ACC112 (cell line): ENCODE data around the gene CCL19.
A peak's percentile ranks its signal among the peaks of the same experiment; 100 is the strongest.

Source experiments
- H2AFZ ChIP-seq: fragments of 200-600 bp; sonication (generic); one replicate; pipeline ENCODE4 v1.6.0; 2017; ENCODE audit warnings: antibody characterized with exemption, low read length; ENCODE audit not compliant: unreplicated experiment
- H3K27ac ChIP-seq: fragments of 200-600 bp; sonication (generic); 2 replicates; pipeline ENCODE4 v1.5.1; 2014; ENCODE audit warnings: low read depth, mild to moderate bottlenecking, antibody characterized with exemption, low read length, moderate library complexity
- H3K27me3 ChIP-seq: fragments of 200-600 bp; sonication (generic); 2 replicates; pipeline ENCODE4 v1.6.1; 2014; ENCODE audit warnings: mild to moderate bottlenecking, antibody characterized with exemption, low read length, moderate library complexity, mixed read lengths; ENCODE audit not compliant: insufficient read depth
- H3K36me3 ChIP-seq: fragments of 200-600 bp; sonication (generic); 2 replicates; pipeline ENCODE4 v1.6.1; 2016; ENCODE audit warnings: mild to moderate bottlenecking, antibody characterized with exemption, low read length, moderate library complexity, mixed read lengths; ENCODE audit not compliant: insufficient read depth
- H3K4me1 ChIP-seq: fragments of 200-600 bp; sonication (generic); one replicate; pipeline ENCODE4 v1.6.1; 2016; ENCODE audit warnings: low read length, mixed read lengths; ENCODE audit not compliant: insufficient read depth, unreplicated experiment, control insufficient read depth
- H3K4me3 ChIP-seq: fragments of 200-600 bp; sonication (generic); 2 replicates; pipeline ENCODE4 v1.5.1; 2014; ENCODE audit warnings: mild to moderate bottlenecking, low read depth, low read length
- H3K79me2 ChIP-seq: fragments of 200-600 bp; sonication (generic); one replicate; pipeline ENCODE4 v1.6.0; 2016; ENCODE audit warnings: low read length; ENCODE audit not compliant: control insufficient read depth, unreplicated experiment, insufficient read depth

Gene CCL19

GRCh38 chr9:34716711-34717110 is 25.6 kb upstream of the CCL19 start:
- Histone ChIP-seq H3K4me1 (peaks cover 5% of the 10 kb centered on the region), H3K27ac (no peak overlapping the region), H3K79me2 (no peaks in the 10 kb centered on the region), H3K4me3 (no peak overlapping the region), H2AFZ (no peak overlapping the region), H3K27me3 (peaks cover 41% of the 10 kb centered on the region), H3K36me3 (no peaks in the 10 kb centered on the region)

GRCh38 chr9:34715639-34716215 is 24.7 kb upstream of the CCL19 start:
- no peaks in the 10 kb centered on the region for H3K36me3 ChIP-seq
- H3K4me1 ChIP-seq = peaks cover 5% of the 10 kb centered on the region
- no peaks in the 10 kb centered on the region for H3K79me2 ChIP-seq
- no peak overlapping the region for H3K27ac ChIP-seq
- no peak overlapping the region for H3K4me3 ChIP-seq
- H3K27me3 ChIP-seq = peaks cover 41% of the 10 kb centered on the region
- no peak overlapping the region for H2AFZ ChIP-seq

GRCh38 chr9:34714007-34714406 is 22.9 kb upstream of the CCL19 start:
- Histone ChIP-seq H2AFZ (no peak overlapping the region), H3K27ac (no peak overlapping the region), H3K4me3 (no peak overlapping the region), H3K4me1 (peaks cover 5% of the 10 kb centered on the region), H3K36me3 (no peaks in the 10 kb centered on the region), H3K79me2 (no peaks in the 10 kb centered on the region), H3K27me3 (peaks cover 41% of the 10 kb centered on the region)

GRCh38 chr9:34712140-34712539 is 21.1 kb upstream of the CCL19 start:
- Histone ChIP-seq H3K27ac (no peak overlapping the region), H3K36me3 (no peaks in the 10 kb centered on the region), H2AFZ (no peak overlapping the region), H3K4me3 (no peak overlapping the region), H3K27me3 (peaks cover 41% of the 10 kb centered on the region), H3K79me2 (no peaks in the 10 kb centered on the region), H3K4me1 (no peaks in the 10 kb centered on the region)

GRCh38 chr9:34710023-34710422 is 18.9 kb upstream of the CCL19 start, which contains the start of gene CCL21:
Gene CCL21, minus strand, starts transcription at chr9:34710136. Its CDS starts 70 bp downstream, at chr9:34710066.
- no peak within 1 kb of the TSS for H2AFZ ChIP-seq
- no peaks in the 10 kb centered on the region for H3K79me2 ChIP-seq
- no peak within 1 kb of the TSS for H3K4me3 ChIP-seq
- no peak within 1 kb of the TSS for H3K27ac ChIP-seq
- H3K4me1 ChIP-seq = no peaks in the 10 kb centered on the region
- peaks cover 31% of the 10 kb centered on the region for H3K27me3 ChIP-seq
- H3K36me3 ChIP-seq = no peaks in the 10 kb centered on the region

- H3K27ac ChIP-seq = no peak overlapping the region
- H2AFZ ChIP-seq = no peak overlapping the region
Observed at GRCh38 chr9:34709196-34709978, 18.3 kb upstream of the CCL19 start.

GRCh38 chr9:34707130-34707529 is 16.1 kb upstream of the CCL19 start:
- no peaks in the 10 kb centered on the region for H3K4me1 ChIP-seq
- no peaks in the 10 kb centered on the region for H3K79me2 ChIP-seq
- no peak overlapping the region for H2AFZ ChIP-seq
- H3K27me3 ChIP-seq = peaks cover 2% of the 10 kb centered on the region; the same call in 1 of the 2 replicates
- no peaks in the 10 kb centered on the region for H3K36me3 ChIP-seq
- no peak overlapping the region for H3K27ac ChIP-seq
- H3K4me3 ChIP-seq = no peak overlapping the region

More at GRCh38 chr9:34709196-34709978, 18.3 kb upstream of the CCL19 start:
- Histone ChIP-seq H3K4me1 (no peaks in the 10 kb centered on the region), H3K27me3 (peaks cover 25% of the 10 kb centered on the region), H3K79me2 (no peaks in the 10 kb centered on the region), H3K36me3 (no peaks in the 10 kb centered on the region), H3K4me3 (no peak overlapping the region)

- H3K27me3 ChIP-seq = peaks cover 11% of the 10 kb centered on the region; the same call in 1 of the 2 replicates
- no peak overlapping the region for H3K27ac ChIP-seq
- H3K36me3 ChIP-seq = no peaks in the 10 kb centered on the region
- H3K79me2 ChIP-seq = no peaks in the 10 kb centered on the region
- H3K4me3 ChIP-seq = peak overlapping the region; percentile 70
- no peaks in the 10 kb centered on the region for H3K4me1 ChIP-seq
- peak overlapping the region; percentile 54 for H2AFZ ChIP-seq
Observed at GRCh38 chr9:34701769-34702736, 11.0 kb upstream of the CCL19 start.

- H2AFZ ChIP-seq = peak overlapping the region; percentile 54
- peaks cover 11% of the 10 kb centered on the region; the same call in 1 of the 2 replicates for H3K27me3 ChIP-seq
- H3K27ac ChIP-seq = no peak overlapping the region
- H3K4me1 ChIP-seq = no peaks in the 10 kb centered on the region
- H3K79me2 ChIP-seq = no peaks in the 10 kb centered on the region
- peak overlapping the region; percentile 70 for H3K4me3 ChIP-seq
- no peaks in the 10 kb centered on the region for H3K36me3 ChIP-seq
Observed at GRCh38 chr9:34701023-34701768, 10.1 kb upstream of the CCL19 start.

GRCh38 chr9:34694811-34695210 is 3.7 kb upstream of the CCL19 start:
- H3K27me3 ChIP-seq = 0 out of 2 replicates have a peak, but pooled peaks cover 6% of the 10 kb centered on the region

More at GRCh38 chr9:34694811-34695210, 3.7 kb upstream of the CCL19 start:
- H3K27ac ChIP-seq = no peak overlapping the region
- no peaks in the 10 kb centered on the region for H3K79me2 ChIP-seq
- H3K4me3 ChIP-seq = no peak overlapping the region
- no peaks in the 10 kb centered on the region for H3K4me1 ChIP-seq
- no peaks in the 10 kb centered on the region for H3K36me3 ChIP-seq
- no peak overlapping the region for H2AFZ ChIP-seq
